Measurements from ENCODE around the gene EDEM3. TPM values are rescaled to one million over a fixed set of nuclear protein-coding genes. Genes with fewer than 3 reads are reported as not detected.

Gene EDEM3
- total RNA-seq, 1 experiment from 2014 or later = 14.5 TPM

DNA sequence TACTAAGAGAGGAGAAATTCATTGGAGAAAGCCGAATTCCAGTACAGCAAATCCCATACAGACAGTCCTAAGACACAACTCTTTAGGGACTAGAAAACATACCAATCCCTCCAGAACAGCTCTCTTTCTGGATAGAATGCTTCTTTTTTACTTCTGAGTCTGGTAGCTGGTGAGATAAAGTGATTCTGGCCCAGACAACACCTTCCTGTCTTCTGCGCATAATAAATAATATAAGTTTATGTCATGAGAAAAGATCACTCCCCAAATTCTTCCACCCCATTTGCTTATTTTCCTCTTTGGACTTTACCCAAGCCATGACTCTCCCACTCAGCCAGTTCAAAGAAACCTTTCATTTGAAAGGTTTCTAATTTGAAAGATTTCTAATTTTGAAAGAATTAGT is 98.4 kb downstream of the EDEM3 start:
- no peak for DNase-seq
- no peaks in the 10 kb centered on the region for H3K36me3 ChIP-seq (replicated peaks; ENCODE audit: control insufficient read depth, insufficient read depth, low read length)
- H3K27me3 ChIP-seq (ENCODE audit: control insufficient read depth, insufficient read depth, low read length) = no peaks in the 10 kb centered on the region
- no peak overlapping the region for H3K4me3 ChIP-seq (ENCODE audit: insufficient read depth, low read depth, low read length)

DNA sequence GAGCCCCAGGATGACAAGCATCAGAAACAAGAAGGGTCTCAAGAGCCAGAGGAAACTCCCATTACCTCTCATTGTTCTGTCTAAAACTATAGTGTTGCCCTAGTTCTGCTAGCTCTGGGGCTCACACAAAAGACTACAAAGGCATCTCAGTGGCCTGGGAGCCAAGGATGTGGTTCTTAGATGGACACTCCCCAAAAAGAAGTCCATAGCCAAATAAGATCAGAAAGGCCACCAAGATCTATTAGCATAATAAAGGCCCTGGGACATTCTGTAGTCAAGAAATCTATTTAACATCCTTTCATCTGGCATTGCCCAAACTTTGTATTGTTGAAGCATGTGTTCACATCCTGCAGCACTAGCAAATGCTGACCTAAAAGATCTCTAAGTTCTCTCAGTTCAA is 99.5 kb downstream of the EDEM3 start:
- no peak for DNase-seq
- no peaks in the 10 kb centered on the region for H3K36me3 ChIP-seq (replicated peaks; ENCODE audit: control insufficient read depth, insufficient read depth, low read length)
- no peak overlapping the region for H3K4me3 ChIP-seq (ENCODE audit: insufficient read depth, low read depth, low read length)
- no peaks in the 10 kb centered on the region for H3K27me3 ChIP-seq (ENCODE audit: control insufficient read depth, insufficient read depth, low read length)

DNA sequence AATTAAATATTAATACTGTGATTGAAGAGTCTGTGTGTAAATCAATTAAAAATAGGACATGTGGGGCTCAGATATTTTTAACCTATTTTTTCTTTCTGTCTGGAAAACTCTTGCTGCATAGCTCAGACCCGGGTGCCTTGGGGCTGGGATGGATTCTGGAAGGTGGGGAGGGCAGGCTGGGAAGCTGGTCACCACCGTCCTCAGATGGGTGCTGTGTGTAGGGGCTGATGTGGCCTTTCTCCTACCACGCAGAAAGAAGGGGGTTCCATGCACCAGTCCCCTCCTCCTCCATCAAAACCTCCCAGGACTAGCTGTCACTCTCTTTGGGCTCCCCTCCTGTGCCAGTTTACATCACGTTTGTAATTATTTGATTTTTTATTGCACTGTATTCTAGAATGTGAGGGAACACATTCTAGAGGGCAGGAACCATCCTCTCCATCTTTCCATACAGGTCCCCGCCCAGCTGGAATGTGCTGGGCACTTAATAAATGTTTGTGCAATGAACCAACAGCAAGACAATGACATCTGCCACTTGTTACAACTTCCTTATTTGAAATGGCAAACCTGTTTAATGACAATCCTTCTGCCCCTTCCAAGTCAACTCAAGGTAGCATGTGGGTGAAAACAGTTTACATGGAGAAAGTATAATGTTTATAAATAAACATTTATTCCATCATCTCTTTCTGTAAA is 104.3 kb downstream of the EDEM3 start:
- no peak for DNase-seq
- H3K4me3 ChIP-seq (ENCODE audit: insufficient read depth, low read depth, low read length) = no peak overlapping the region

DNA sequence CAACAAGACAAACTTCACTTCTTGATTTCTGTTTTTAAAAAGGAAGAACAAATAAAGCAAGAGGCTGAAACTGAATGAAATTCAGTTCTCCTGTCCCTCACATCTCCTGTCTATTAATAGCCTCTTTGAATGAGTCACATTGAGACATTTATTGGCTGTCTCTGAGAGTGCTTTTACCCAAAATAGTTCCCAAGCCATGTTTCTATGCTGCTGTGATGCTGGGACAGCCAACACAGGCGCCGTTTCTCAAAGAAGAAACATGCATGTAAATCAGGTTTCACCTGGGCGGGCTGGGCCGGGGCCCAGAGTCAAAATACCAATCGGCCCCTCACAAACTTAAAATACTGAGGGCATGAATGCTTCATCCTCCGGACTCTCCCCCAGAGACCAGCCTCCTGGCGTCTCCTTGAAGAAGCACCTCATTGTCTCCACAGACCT is 105.2 kb downstream of the EDEM3 start:
- no peaks in the 10 kb centered on the region for H3K36me3 ChIP-seq (replicated peaks; ENCODE audit: control insufficient read depth, insufficient read depth, low read length)
- DNase-seq = no peak
- H3K27me3 ChIP-seq (ENCODE audit: control insufficient read depth, insufficient read depth, low read length) = no peaks in the 10 kb centered on the region
- H3K4me3 ChIP-seq (ENCODE audit: insufficient read depth, low read depth, low read length) = no peak overlapping the region

More for the DNA sequence above, 104.3 kb downstream of the EDEM3 start:
- Histone ChIP-seq H3K27me3 (ENCODE audit: control insufficient read depth, insufficient read depth, low read length) (no peaks in the 10 kb centered on the region), H3K36me3 (replicated peaks; ENCODE audit: control insufficient read depth, insufficient read depth, low read length) (no peaks in the 10 kb centered on the region)

DNA sequence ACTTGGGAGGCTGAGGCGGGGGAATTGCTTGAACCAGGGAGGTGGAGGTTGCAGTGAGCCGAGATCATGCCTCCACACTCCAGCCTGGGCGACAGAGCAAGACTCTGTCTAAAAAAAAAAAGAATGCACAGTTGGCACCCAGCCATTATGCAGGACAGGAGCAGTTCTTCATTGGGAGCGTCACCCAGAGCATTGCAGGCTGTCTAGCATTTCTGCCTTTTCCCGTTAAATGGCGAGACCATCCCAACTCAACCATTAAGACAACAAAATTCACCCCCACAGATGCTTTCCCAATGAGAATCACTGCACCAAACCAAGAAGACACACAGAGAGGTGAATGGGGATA is 105.8 kb downstream of the EDEM3 start:
- no peak for DNase-seq
- no peaks in the 10 kb centered on the region for H3K36me3 ChIP-seq (replicated peaks; ENCODE audit: control insufficient read depth, insufficient read depth, low read length)
- no peaks in the 10 kb centered on the region for H3K27me3 ChIP-seq (ENCODE audit: control insufficient read depth, insufficient read depth, low read length)

DNA sequence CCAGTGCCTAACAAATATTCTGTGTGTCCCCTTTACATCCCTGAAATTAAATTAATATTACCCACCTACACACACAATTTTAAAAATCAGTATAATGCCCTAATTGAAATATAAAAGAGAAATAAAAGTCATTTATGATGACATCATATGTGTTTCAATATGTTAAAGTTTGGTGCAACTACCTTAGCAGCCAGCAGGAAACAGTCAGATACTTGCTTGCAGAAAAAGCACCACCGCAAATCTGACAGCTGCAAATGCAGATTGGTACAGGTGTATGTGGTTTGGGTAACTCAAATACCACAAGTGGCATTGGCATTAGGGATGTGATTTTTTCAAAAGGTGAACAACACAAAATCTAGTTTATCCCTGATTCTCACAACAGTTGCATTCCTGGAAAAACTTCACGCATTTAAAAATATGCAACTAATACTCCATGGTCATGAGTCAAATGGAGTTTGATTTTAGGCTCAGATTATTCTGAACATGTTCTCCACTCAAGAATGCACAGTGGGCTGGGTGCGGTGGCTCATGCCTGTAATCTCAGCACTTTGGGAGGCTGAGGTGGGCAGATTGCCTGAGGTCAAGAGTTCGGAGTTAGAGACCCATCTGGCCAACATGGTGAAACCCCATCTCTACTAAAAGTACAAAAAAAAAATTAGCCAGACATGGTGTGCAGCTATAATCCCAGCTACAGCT is 106.3 kb downstream of the EDEM3 start:
- Histone ChIP-seq H3K4me3 (ENCODE audit: insufficient read depth, low read depth, low read length) (no peak overlapping the region), H3K27me3 (ENCODE audit: control insufficient read depth, insufficient read depth, low read length) (no peaks in the 10 kb centered on the region), H3K36me3 (replicated peaks; ENCODE audit: control insufficient read depth, insufficient read depth, low read length) (no peaks in the 10 kb centered on the region)
- no peak for DNase-seq

More for the DNA sequence above, 105.8 kb downstream of the EDEM3 start:
- H3K4me3 ChIP-seq (ENCODE audit: insufficient read depth, low read depth, low read length) = no peak overlapping the region

- DNase-seq = no peak
These were observed 107.2 kb downstream of the EDEM3 start for GRCh38 chr1:184647471-184647870.

DNA sequence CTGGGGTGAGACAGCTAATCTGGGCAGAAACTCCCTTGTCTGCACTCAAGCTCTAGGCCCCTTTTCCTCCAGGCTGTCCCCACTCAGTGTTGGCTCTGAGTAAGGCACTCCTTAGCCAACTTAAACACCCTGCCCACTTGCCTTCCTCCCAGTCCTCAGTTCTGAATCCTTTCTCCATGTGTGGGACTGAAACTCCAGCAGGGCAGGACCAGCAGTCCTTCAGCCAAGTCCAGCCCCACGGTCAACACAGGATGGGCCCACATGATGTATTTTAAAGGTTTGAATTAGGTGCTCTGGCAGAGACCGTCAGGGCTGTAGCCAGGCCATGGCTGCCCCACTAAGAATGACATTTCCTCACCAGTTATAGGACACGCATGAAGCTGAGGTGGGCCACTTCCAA is 107.8 kb downstream of the EDEM3 start:
- DNase-seq = no peak
- H3K27me3 ChIP-seq (ENCODE audit: control insufficient read depth, insufficient read depth, low read length) = no peaks in the 10 kb centered on the region
- no peaks in the 10 kb centered on the region for H3K36me3 ChIP-seq (replicated peaks; ENCODE audit: control insufficient read depth, insufficient read depth, low read length)
- H3K4me3 ChIP-seq (ENCODE audit: insufficient read depth, low read depth, low read length) = no peak overlapping the region

More at GRCh38 chr1:184647471-184647870, 107.2 kb downstream of the EDEM3 start:
- Histone ChIP-seq H3K4me3 (ENCODE audit: insufficient read depth, low read depth, low read length) (no peak overlapping the region), H3K27me3 (ENCODE audit: control insufficient read depth, insufficient read depth, low read length) (no peaks in the 10 kb centered on the region), H3K36me3 (replicated peaks; ENCODE audit: control insufficient read depth, insufficient read depth, low read length) (no peaks in the 10 kb centered on the region)

- H3K4me3 ChIP-seq (ENCODE audit: insufficient read depth, low read depth, low read length) = no peak overlapping the region
- H3K36me3 ChIP-seq (replicated peaks; ENCODE audit: control insufficient read depth, insufficient read depth, low read length) = no peaks in the 10 kb centered on the region
- DNase-seq = no peak
- H3K27me3 ChIP-seq (ENCODE audit: control insufficient read depth, insufficient read depth, low read length) = no peaks in the 10 kb centered on the region
These were observed 108.4 kb downstream of the EDEM3 start for GRCh38 chr1:184646178-184646701.

DNA sequence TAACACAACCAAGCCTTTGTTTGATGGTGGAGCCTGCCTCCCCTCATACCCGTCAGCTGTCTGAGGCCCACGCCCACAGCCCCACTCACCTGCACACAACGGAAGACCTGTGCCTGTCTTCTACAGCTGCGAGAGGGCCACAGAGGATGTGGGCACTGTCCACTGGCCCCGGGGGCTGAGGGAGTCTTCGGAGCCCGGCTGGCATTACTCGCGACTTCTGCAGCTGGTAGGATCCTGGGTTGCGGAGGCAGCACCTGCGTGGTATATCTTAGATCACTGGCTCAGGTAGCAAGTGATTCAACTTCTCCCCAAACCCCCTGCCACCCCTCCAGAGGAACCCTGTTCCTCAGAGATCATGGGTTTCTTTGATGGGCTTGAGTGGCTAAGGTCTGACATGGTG is 109.9 kb downstream of the EDEM3 start:
- Histone ChIP-seq H3K36me3 (replicated peaks; ENCODE audit: control insufficient read depth, insufficient read depth, low read length) (no peaks in the 10 kb centered on the region), H3K4me3 (ENCODE audit: insufficient read depth, low read depth, low read length) (no peak overlapping the region), H3K27me3 (ENCODE audit: control insufficient read depth, insufficient read depth, low read length) (no peaks in the 10 kb centered on the region; the same call in 1 of the 2 replicates)
- DNase-seq = no peak

GRCh38 chr1:184643661-184644060 is 111.0 kb downstream of the EDEM3 start:
- Histone ChIP-seq H3K4me3 (ENCODE audit: insufficient read depth, low read depth, low read length) (no peak overlapping the region), H3K36me3 (replicated peaks; ENCODE audit: control insufficient read depth, insufficient read depth, low read length) (no peaks in the 10 kb centered on the region), H3K27me3 (ENCODE audit: control insufficient read depth, insufficient read depth, low read length) (no peaks in the 10 kb centered on the region; the same call in 1 of the 2 replicates)
- no peak for DNase-seq

GRCh38 chr1:184641894-184642293 is 112.8 kb downstream of the EDEM3 start:
- Histone ChIP-seq H3K27me3 (ENCODE audit: control insufficient read depth, insufficient read depth, low read length) (no peaks in the 10 kb centered on the region; the same call in 1 of the 2 replicates), H3K4me3 (ENCODE audit: insufficient read depth, low read depth, low read length) (no peak overlapping the region), H3K36me3 (replicated peaks; ENCODE audit: control insufficient read depth, insufficient read depth, low read length) (no peaks in the 10 kb centered on the region)
- DNase-seq = no peak

DNA sequence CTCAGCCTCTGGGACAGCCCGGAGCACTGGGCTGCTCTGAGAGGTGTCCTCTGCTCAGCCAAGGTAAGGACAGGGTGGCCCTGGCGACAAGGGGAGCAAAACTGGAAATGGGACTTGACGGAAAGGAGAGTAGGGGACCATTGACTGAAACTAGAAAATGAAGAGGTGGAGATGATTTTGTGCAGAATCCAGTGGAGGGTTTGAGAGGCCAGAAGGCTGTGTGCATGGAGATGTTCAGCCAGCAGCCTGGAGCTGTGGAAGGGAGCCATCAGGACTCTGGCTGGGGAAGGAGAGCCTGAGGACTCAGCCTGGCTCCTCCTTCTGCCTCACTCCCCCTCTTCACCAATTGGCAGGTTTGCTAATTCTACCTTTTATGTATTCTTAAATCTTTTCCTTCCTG is 114.2 kb downstream of the EDEM3 start:
- no peaks in the 10 kb centered on the region; the same call in 1 of the 2 replicates for H3K27me3 ChIP-seq (ENCODE audit: control insufficient read depth, insufficient read depth, low read length)
- no peak for DNase-seq
- H3K4me3 ChIP-seq (ENCODE audit: insufficient read depth, low read depth, low read length) = no peak overlapping the region

More for the DNA sequence above, 114.2 kb downstream of the EDEM3 start:
- H3K36me3 ChIP-seq (replicated peaks; ENCODE audit: control insufficient read depth, insufficient read depth, low read length) = no peaks in the 10 kb centered on the region
